Ovary (tissue), 3 donors: ENCODE results near the gene MEIS1.

Experiments used
- CTCF ChIP-seq, 3 donors: fragments of 450-650 bp in 2 of 3; fragments of 200-600 bp in 1 of 3; IDR thresholded peaks; one replicate each; pipeline versions ENCODE4 v1.5.1 to v1.8.0; 2016 to 2022; ENCODE audit warnings: antibody characterized with exemption in 3 of 3, mild to moderate bottlenecking in 1 of 3
- EP300 ChIP-seq: sonication (generic); formaldehyde crosslinking; IDR thresholded peaks from one replicate; pipeline ENCODE4 v1.6.1; 2017; ENCODE audit warnings: antibody characterized with exemption
- POLR2A ChIP-seq: fragments of 450-650 bp; IDR thresholded peaks from one replicate; pipeline ENCODE4 v1.6.1; 2017; ENCODE audit warnings: antibody characterized with exemption, mild to moderate bottlenecking, moderate library complexity
- donor health status: DM: no; HTN: no; CAD: no.

GRCh38 chr2:66440708-66441497 is 6.0 kb downstream of the MEIS1 start:
- no peak for TF ChIP-seq CTCF (IDR thresholded peaks at IDR 0.05)
- TF ChIP-seq POLR2A: no peak
- no peak for TF ChIP-seq EP300
